Measurements from ENCODE around the gene MTRF1L. TPM values are rescaled to one million over a fixed set of nuclear protein-coding genes. Genes with fewer than 3 reads are reported as not detected.
A peak's percentile ranks its signal among the peaks of the same experiment; 100 is the strongest.

The MTRF1L gene
- total RNA-seq, 2 donors from 2014 or later = 20.2 to 23.9 TPM

GRCh38 chr6:153044295-153044694 is 41.8 kb upstream of the MTRF1L start:
- no peak for DNase-seq
- no peak overlapping the region for H3K9ac ChIP-seq (ENCODE audit: low read depth in 2 of 2, low read length in 2 of 2)
- intact Hi-C loops (cut with DNase I) = no loop called here
- no peaks in the 10 kb centered on the region for H3K36me3 ChIP-seq
- no peak overlapping the region for H3K27ac ChIP-seq
- no peaks in the 10 kb centered on the region for H3K9me3 ChIP-seq
- no peaks in the 10 kb centered on the region for H3K4me1 ChIP-seq
- TF ChIP-seq, protein P1, sequence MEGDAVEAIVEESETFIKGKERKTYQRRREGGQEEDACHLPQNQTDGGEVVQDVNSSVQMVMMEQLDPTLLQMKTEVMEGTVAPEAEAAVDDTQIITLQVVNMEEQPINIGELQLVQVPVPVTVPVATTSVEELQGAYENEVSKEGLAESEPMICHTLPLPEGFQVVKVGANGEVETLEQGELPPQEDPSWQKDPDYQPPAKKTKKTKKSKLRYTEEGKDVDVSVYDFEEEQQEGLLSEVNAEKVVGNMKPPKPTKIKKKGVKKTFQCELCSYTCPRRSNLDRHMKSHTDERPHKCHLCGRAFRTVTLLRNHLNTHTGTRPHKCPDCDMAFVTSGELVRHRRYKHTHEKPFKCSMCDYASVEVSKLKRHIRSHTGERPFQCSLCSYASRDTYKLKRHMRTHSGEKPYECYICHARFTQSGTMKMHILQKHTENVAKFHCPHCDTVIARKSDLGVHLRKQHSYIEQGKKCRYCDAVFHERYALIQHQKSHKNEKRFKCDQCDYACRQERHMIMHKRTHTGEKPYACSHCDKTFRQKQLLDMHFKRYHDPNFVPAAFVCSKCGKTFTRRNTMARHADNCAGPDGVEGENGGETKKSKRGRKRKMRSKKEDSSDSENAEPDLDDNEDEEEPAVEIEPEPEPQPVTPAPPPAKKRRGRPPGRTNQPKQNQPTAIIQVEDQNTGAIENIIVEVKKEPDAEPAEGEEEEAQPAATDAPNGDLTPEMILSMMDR (IDR thresholded peaks at IDR 0.05) = no peak
- no peaks in the 10 kb centered on the region for H3K27me3 ChIP-seq
- H3K4me3 ChIP-seq = no peak overlapping the region

- peak; percentile 72 for DNase-seq
These were observed 41.2 kb upstream of the MTRF1L start for GRCh38 chr6:153043719-153044118.

DNA sequence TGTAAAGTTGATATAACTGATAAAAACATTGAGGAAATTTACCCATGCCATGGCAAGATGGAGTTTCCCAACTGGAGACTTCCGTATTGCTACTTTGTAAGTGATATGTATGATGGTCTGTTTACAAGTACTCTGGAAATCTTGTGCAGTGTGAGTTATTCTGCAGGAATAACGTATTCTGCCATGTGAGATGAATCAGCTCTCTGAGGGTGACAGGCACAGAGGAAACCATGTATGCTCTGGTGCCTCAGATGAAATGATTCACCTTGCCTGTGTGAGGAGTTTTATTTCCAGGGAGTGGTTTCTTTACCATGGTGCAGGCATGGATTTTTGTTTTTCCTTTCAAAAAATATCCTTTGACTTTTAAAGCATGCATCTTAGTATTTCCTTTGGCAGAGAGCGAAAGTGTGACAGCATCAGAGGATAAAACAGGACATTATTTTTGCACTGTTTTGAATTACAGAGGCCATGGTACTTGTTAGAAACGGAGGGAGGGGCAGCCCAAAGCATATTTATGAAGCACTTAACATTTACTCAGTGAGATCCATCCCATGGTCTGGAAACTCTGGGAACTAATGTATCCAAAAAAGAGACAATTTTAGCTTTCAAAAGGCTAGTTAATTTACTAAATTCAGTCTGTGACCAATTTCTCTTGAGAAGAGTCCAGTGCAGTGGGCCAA is 36.0 kb upstream of the MTRF1L start:
- Histone ChIP-seq H3K4me3 (no peak overlapping the region), H3K9me3 (no peaks in the 10 kb centered on the region), H3K9ac (ENCODE audit: low read depth in 2 of 2, low read length in 2 of 2) (no peak overlapping the region), H3K4me1 (no peaks in the 10 kb centered on the region), H3K27me3 (no peaks in the 10 kb centered on the region), H3K36me3 (no peaks in the 10 kb centered on the region), H3K27ac (no peak overlapping the region)
- TF ChIP-seq, protein P1 (IDR thresholded peaks at IDR 0.05) = no peak
- intact Hi-C loops (cut with DNase I) = loop anchor here (10.0 kb wide), 3 partner anchors 196 to 476 kb away; no protein-coding TSS in a partner anchor
- DNase-seq = no peak

More at GRCh38 chr6:153043719-153044118, 41.2 kb upstream of the MTRF1L start:
- no peaks in the 10 kb centered on the region for H3K27me3 ChIP-seq
- no peak overlapping the region for H3K9ac ChIP-seq (ENCODE audit: low read depth in 2 of 2, low read length in 2 of 2)
- no peaks in the 10 kb centered on the region for H3K36me3 ChIP-seq
- H3K9me3 ChIP-seq = no peaks in the 10 kb centered on the region
- intact Hi-C loops (cut with DNase I) = no loop called here
- TF ChIP-seq, protein P1 (IDR thresholded peaks at IDR 0.05) = no peak
- H3K4me1 ChIP-seq = no peaks in the 10 kb centered on the region
- H3K27ac ChIP-seq = peak overlapping the region; percentile 1
- H3K4me3 ChIP-seq = no peak overlapping the region

DNA sequence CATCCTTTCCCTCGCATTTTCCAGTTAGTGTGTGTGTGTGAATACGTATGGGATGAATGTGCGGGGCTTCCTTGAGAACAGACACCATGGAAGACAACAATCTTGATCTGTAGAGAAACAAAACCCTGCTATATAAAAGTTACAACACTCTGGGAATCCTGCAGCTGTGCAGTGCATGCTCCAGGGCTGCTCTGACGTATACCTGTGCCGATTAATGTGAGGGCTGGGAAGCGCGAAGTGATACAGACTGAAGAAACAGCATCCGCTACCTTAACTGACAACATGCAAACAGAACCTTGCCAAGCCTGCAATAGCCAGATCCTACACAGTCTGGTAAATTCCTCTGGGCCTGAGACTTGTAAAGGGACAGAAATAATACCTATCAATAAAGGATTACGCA is 31.6 kb upstream of the MTRF1L start:
- Histone ChIP-seq H3K4me1 (no peaks in the 10 kb centered on the region), H3K27me3 (no peaks in the 10 kb centered on the region), H3K9me3 (no peaks in the 10 kb centered on the region), H3K9ac (ENCODE audit: low read depth in 2 of 2, low read length in 2 of 2) (no peak overlapping the region), H3K4me3 (no peak overlapping the region), H3K27ac (no peak overlapping the region), H3K36me3 (no peaks in the 10 kb centered on the region)
- no peak for DNase-seq
- intact Hi-C loops (cut with DNase I) = loop anchor here (5.0 to 10.0 kb wide), 4 partner anchors 73 to 481 kb away; no protein-coding TSS in a partner anchor
- TF ChIP-seq, protein P1 (IDR thresholded peaks at IDR 0.05) = no peak

DNA sequence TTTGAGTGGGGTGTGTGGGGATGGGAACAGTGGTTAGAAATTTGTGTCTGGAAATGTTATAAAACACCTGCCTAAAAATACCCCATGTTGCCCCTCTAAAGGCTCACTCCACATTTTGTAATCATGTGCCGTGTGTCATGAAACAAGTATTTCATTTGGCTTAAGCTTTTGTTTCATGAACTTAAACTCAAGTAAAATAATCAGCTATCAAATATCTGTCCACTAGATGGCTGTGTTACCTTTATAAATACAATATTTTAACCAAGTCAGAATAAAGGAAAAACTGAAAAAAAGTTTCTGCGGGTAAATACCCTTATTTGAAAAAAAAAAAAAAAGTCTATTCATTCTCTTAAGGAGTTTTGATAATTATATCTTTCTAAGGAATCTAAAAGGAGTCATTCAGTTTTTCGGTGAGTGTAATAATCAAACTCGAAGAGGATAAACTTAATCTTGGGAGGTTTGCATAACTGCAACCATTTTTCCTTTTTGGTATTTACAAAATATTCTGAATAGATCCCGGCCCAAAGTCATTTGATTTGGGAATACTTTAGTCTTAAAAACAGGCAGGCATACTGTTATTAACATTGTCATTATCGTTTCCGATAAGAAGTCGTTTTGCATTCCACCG is 29.9 kb upstream of the MTRF1L start:
- no peaks in the 10 kb centered on the region for H3K36me3 ChIP-seq
- no peaks in the 10 kb centered on the region for H3K9me3 ChIP-seq
- H3K4me1 ChIP-seq = no peaks in the 10 kb centered on the region
- H3K4me3 ChIP-seq = no peak overlapping the region
- TF ChIP-seq, protein P1 (IDR thresholded peaks at IDR 0.05) = peak; percentile 34
- DNase-seq = no peak
- no peak overlapping the region for H3K9ac ChIP-seq (ENCODE audit: low read depth in 2 of 2, low read length in 2 of 2)
- intact Hi-C loops (cut with DNase I) = loop anchor here (5.0 to 10.0 kb wide), 4 partner anchors 75 to 482 kb away; no protein-coding TSS in a partner anchor
- H3K27me3 ChIP-seq = no peaks in the 10 kb centered on the region
- H3K27ac ChIP-seq = no peak overlapping the region
